GM06990 (cell line): ENCODE results near the gene SAMD1.

Source experiments
- DNase-seq: peaks from one replicate; pipeline ENCODE4 v3.0.0-alpha.2; 2011; ENCODE audit not compliant: insufficient read length; ENCODE audit errors: extremely low read depth
- H3K27me3 ChIP-seq: replicated peaks from 2 replicates; pipeline ENCODE4 v1.6.0; 2011; ENCODE audit warnings: low read length; ENCODE audit not compliant: control insufficient read depth, insufficient read depth
- H3K36me3 ChIP-seq: 2 replicates; pipeline ENCODE4 v1.5.1; 2011; ENCODE audit warnings: low read length; ENCODE audit not compliant: control insufficient read depth, insufficient read depth
- H3K4me3 ChIP-seq: replicated peaks from 2 replicates; pipeline ENCODE4 v1.5.1; 2011; ENCODE audit warnings: low read depth, mild to moderate bottlenecking, control low read depth, low read length
- CTCF ChIP-seq: IDR thresholded peaks from 2 replicates; pipeline ENCODE4 v1.5.1; 2011; ENCODE audit warnings: low read length, control low read depth, mild to moderate bottlenecking, inconsistent platforms; ENCODE audit not compliant: insufficient read depth, poor library complexity, severe bottlenecking

Gene SAMD1

GRCh38 chr19:14105680-14106079 lies 15.1 kb upstream of the SAMD1 start:
- no peak for TF ChIP-seq CTCF
- Histone ChIP-seq H3K36me3 (peaks cover 7% of the 10 kb centered on the region), H3K27me3 (no peaks in the 10 kb centered on the region), H3K4me3 (no peak overlapping the region)
- DNase-seq: no peak

GRCh38 chr19:14103310-14103709 lies 12.8 kb upstream of the SAMD1 start:
- no peak for TF ChIP-seq CTCF
- Histone ChIP-seq H3K36me3 (peaks cover 9% of the 10 kb centered on the region), H3K4me3 (no peak overlapping the region), H3K27me3 (no peaks in the 10 kb centered on the region)
- DNase-seq: no peak

GRCh38 chr19:14102756-14103155 lies 12.2 kb upstream of the SAMD1 start:
- TF ChIP-seq CTCF: no peak
- DNase-seq: no peak

GRCh38 chr19:14102102-14102696 lies 11.6 kb upstream of the SAMD1 start:
- no peak for TF ChIP-seq CTCF
- H3K4me3 ChIP-seq: no peak overlapping the region
- no peak for DNase-seq
- H3K36me3 ChIP-seq: peaks cover 12% of the 10 kb centered on the region
- H3K27me3 ChIP-seq: no peaks in the 10 kb centered on the region

More at GRCh38 chr19:14102756-14103155, 12.2 kb upstream of the SAMD1 start:
- Histone ChIP-seq H3K36me3 (peaks cover 9% of the 10 kb centered on the region), H3K27me3 (no peaks in the 10 kb centered on the region), H3K4me3 (no peak overlapping the region)

- no peak for DNase-seq
- Histone ChIP-seq H3K27me3 (no peaks in the 10 kb centered on the region), H3K4me3 (no peak overlapping the region), H3K36me3 (peaks cover 18% of the 10 kb centered on the region)
- TF ChIP-seq CTCF: no peak
Measured at GRCh38 chr19:14101003-14101545, 10.5 kb upstream of the SAMD1 start.
